HEK293 (cell line): ENCODE results near the gene ZNF428.

Experiments
- CTCF ChIP-seq: fragments of 450-650 bp; formaldehyde crosslinking; IDR thresholded peaks from 2 replicates; pipeline ENCODE4 v1.5.1; 2016; ENCODE audit warnings: missing biosample characterization, missing genetic modification characterization
- ZFP41 ChIP-seq: fragments of 450-650 bp; formaldehyde crosslinking; IDR thresholded peaks from 2 replicates; pipeline ENCODE4 v1.5.1; 2016; ENCODE audit warnings: missing biosample characterization, missing genetic modification characterization, borderline replicate concordance
- ZNF560 ChIP-seq: fragments of 450-650 bp; formaldehyde crosslinking; IDR thresholded peaks from 2 replicates; pipeline ENCODE4 v1.5.1; 2017; ENCODE audit warnings: missing biosample characterization, missing genetic modification characterization, borderline replicate concordance
- ZNF747 ChIP-seq: fragments of 450-650 bp; formaldehyde crosslinking; IDR thresholded peaks from 2 replicates; pipeline ENCODE4 v1.5.1; 2016; ENCODE audit warnings: missing biosample characterization, missing genetic modification characterization

GRCh38 chr19:43586346-43586745, 33.1 kb downstream of the ZNF428 start:
- TF ChIP-seq ZNF747 (no peak), CTCF (tag by site-specific recombination) (no peak), ZFP41 (tag by site-specific recombination) (no peak), ZNF560 (tag by site-specific recombination) (no peak)
